NCI-H1092 (cell line): ENCODE measurements around the gene TUBB4B.
"Not testable (repeated sequence)": the region's sequence is repeated elsewhere in the genome, so short reads cannot be mapped to it uniquely, and the experiment has no call there.

Experiments used
- DNase-seq: peaks from one replicate; lab custom pipeline; 2025; lab: John Stamatoyannopoulos, UW

TUBB4B gene

DNA sequence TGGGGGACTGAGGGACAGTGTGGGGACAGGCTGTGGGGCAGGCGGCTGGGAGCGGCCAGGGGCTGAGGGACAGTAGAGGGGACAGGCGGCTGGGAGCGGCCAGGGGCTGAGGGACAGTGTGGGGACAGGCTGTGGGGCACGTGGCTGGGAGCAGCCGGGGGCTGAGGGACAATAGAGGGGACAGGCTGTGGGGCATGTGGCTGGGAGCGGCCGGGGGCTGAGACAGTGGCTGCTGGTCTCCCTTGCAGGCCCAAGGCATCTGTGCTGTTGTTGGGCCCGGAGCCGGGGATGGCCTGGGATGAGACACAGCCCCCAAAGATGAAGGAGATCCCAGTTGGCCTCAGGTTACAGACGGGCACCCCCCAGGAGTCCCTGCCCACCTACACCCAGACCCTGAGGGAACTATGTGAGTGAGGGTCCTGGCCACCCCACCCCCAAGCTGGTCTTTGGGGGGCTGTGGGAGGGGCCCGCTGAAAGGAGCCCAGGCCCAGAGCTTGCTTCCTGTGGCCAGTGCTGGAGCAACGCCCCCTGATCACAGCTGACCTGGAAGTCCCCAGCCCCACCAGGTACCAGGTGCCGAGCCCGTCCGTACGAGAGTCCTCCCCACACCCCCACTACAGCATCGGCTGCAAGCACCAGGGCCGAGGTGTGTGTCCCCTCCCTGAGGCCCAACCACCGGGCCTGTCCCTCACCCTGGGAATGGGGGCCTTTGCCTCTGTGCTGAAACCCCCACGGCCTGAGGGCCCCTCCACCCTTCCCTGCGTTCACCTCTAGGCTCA lies 10.6 kb downstream of the TUBB4B start:
- DNase-seq, result no peak

DNA sequence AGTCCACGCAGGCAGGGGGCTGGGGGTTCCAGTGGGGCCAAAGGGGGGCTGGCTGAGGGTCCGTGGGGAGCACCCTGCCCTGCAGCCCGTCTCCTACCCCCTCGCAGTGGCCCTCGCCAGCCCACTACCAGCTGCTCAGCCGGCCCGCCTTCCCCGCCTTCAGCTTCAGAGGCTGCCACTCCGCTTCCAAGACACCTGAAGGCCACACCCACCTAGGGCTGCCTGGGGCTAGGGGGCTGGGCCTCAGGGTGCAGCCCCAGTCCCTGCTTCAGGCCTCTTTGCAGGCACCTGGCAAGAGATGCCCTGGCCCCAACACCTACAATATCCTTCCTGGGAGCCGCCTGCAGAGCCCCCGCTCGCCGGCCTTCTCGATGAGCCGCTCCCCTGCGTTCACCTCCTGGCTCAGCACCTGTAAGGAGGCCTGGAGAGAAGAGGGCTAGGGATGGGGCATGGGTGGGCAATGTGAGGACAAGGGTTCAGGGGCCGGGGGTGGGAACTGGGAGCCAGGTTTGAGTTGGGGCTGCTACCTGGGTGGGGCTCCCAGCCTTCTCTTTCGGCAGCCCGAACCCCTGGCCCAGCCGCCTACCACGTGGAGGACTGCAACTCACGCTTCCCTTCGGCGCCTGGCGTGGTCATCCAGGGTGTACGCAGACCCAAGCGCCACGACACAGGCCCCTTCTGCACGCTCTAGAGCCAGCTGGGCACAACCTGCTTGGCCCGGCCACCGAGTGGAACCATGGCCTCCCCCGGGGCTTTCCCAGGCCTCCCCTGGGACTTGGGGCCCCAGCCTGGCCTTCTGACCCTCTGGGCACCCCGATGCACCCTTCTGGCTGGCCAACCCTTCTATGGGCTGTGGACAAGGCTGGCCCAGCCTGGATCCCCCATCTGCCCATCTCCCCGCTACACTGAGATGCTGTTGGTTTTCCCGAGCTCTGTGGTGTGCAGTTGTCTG lies 11.7 kb downstream of the TUBB4B start:
- DNase-seq, result no peak

DNA sequence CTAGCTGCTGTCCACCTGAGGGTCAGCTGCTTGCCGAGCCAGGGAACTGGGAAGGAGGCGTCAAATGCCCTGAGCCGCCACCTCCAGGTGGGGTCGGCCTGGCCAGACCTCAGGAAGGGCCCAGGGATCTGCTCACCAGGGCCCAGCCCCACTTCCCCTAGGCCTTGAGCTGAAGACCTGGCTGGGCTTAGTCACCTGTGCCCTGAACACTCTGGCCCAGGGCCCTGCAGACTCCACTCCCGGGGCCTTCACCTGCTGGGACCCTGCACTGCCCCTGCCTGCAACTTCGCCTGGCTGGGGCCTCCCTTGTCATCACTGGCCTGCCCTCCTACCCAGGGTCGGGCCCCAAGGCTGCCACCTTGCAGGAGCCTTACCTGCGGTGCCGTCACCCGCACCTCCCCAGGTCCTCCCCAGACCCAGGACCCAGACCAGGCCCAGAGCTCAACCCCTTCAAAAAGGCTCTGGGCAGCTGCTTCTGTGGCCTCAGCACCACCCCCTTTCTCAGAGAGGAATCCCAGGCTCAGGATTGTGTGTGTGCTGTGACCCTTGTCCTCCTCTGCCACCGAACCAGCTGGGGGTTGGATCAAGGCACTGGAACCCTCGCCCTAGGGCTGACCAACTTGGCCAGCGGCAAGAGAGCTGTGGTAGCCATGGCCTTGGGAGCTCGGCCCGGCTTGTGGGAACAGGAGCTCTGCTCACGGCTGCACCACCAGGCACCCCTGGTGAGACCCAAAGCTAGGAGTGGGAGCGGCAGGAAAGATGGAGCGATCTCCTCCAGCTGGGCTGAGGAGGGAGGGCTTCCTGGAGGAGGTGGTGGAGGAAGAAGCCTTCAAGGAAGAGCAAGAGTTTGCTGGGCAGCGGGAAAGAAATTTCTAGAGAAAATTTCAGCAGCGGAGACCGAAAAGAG lies 12.9 kb downstream of the TUBB4B start:
- no peak for DNase-seq

DNA sequence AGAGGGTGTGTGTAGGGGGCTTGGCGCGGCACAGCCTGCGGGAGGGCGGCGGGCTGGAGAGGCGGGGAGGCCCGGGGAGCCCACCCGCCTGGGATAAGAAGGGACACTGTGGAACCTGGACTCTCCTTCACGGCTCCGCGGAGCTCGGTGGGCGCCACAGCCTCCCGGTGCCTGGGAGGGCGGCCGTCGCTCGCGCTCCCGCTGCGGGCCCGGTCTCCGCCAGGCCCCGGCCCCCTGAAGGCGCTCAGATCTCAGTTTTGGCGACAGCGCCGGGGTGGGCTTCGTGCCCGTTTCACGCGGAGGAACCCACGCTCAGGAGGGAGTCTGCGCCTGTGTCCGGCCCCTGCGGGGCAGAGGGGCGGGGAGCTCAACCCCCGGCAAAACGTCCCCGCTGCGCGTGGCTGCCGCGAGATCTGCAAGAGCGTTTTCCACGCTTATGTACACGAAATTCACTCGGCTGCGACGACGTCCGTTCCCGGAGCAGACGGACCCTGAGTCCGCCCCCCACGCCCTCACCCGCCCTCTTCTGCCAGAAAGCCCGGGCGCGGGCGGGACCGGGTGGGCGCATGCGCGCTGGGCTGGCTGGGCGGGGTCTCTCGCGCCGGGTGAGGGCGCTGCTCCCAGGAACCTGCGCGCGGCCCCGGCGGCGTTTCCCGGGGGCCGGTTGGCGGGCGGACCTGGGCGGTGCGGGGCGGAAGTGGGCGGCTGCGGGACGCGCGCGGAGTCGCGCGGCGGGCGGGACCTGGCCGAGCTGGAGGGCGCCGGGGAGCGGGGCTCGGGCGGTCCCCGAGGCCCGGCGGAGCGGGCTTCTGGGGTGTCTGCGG lies 13.7 kb downstream of the TUBB4B start, which contains the start of gene NELFB:
NELFB (plus strand) TSS at position 704 of the 824 bp plus-strand sequence.
- DNase-seq, result peak; percentile 87

DNA sequence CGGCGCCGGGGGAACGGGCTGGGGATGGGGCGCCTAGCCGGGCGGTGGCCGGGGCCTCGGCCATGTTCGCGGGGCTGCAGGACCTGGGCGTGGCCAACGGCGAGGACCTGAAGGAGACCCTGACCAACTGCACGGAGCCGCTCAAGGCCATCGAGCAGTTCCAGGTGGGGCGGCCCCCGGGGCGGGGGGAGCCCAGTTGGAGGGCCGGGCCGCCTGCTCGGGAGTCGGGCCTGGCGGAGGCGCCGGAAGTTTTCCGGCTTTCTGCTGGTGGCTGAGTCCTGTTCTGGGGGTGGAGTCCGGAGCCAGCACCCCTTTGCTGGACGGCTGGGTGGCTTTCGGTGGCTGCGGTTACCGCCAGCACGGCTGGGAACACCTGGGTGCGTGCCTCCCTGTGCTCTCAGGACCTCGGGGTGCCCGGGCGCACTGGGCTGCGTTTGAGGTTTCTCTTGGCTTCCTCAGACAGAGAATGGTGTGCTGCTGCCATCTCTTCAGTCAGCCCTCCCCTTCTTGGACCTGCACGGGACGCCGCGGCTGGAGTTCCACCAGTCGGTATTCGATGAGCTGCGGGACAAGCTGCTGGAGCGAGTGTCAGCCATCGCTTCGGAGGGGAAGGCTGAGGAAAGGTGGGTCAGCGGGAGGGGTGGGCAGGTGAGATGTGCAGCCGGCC lies 14.5 kb downstream of the TUBB4B start:
- no peak for DNase-seq

DNA sequence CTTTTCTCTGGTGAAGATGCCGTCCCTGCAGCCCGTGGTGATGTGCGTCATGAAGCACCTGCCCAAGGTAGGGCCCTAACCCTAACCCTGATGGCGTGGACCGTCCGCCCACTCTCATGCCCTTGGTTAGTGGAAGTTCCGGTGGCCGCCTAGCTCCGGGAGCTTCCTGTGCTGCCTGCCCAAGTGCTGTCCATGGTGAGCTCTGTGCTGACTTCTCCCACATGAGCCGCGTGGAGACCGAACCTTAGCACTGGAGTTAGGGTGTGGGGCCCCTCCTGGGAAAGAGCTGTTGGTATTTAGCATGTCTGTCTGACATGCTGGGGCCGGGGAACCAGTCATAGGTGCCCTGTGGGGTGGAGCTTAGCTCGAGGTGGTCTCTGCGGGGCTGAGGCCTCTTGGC lies 15.3 kb downstream of the TUBB4B start:
- DNase-seq, result no peak

DNA sequence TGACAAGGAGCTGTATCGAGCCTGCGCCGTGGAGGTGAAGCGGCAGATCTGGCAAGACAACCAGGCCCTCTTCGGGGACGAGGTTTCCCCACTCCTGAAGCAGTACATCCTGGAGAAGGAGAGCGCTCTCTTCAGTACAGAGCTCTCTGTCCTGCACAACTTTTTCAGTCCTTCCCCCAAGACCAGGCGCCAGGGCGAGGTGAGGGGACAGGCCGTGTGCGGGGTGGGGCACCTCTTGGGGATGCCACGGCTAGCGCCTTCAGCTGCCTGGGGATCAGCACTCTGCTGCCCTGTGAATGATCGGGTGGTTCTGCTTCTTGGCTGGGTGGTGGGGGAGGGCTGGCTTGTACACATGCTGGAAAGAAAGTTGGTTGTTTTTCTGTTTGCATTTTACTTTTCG lies 15.8 kb downstream of the TUBB4B start:
- no peak for DNase-seq

DNA sequence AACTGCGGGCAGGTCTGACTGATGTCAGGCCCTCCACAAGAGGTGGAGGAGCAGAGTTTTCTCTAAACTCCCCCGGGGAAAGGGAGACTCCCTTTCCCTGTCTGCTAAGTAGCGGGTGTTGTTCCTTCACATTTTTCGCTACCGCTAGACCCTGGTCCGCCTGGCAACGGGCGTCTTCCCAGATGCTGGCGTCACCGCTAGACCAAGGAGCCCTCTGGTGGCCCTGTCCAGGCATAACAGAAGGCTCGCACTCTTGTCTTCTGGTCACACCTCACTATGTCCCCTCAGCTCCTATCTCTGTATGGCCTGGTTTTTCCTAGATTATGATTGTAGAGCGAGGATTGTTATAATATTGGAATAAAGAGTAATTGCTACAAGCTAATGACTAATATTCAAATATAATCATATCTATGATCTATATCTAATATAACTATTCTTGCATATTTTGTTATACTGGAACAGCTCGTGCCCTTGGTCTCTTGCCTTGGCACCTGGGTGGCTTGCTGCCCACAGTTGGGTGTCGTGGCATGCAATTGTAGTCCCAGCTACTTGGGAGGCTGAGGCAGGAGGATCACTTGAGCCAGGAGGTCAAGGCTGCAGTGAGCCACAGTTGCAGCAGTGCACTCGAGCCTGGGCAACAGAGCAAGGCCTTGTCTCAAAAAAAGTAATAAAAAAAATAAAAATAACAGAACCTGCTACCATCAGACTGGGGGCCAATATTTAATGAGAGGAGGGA lies 21.3 kb downstream of the TUBB4B start:
- not testable (repeated sequence) for DNase-seq

DNA sequence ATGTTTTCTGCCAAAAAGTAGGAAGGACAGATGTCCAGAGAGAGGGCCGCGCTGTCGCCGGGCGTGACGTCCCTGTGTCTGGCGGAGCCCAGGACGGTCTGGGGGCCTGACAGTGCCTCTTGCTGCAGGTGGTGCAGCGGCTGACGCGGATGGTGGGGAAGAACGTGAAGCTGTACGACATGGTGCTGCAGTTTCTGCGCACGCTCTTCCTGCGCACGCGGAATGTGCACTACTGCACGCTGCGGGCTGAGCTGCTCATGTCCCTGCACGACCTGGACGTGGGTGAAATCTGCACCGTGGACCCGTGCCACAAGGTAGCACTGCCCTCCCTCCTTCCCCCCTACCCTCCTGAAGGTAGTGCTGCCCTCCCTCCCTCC lies 21.8 kb downstream of the TUBB4B start:
- no peak for DNase-seq

DNA sequence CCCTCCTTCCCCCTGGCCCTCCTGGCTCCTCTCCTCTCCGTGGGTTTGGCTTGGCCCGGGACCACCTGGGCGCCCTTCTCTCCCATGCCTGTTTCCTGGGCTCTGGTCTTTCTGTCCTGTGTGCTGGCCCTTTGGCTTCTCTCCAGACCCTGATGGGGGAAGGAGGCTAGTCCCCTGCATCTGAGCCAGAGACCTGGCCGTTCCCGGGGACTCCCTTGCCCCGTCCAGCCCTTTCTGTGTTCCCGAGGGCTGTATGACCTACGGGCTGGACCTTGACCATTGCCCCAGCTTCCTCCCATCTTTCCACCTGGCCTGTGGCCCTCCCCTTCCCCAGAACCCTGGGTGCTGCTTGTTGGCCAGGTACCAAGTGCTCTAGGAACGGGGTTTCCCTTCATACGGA lies 22.4 kb downstream of the TUBB4B start:
- DNase-seq, result no peak

DNA sequence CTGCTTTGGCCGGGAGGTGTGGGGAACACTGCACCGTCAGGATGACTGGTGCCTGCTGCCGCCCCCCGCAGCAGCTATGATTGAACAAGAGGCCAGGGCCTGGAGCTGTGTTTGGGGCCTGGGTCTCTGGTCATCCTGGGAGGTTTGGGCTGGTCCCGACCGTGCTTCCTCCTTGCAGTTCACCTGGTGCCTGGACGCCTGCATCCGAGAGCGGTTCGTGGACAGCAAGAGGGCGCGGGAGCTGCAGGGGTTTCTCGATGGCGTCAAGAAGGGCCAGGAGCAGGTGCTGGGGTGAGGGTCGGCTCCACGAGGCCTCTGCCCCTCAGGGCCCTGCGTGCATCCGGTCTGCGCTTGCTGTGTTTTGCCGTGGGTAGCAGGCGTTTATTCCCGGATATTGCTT lies 23.0 kb downstream of the TUBB4B start:
- no peak for DNase-seq

DNA sequence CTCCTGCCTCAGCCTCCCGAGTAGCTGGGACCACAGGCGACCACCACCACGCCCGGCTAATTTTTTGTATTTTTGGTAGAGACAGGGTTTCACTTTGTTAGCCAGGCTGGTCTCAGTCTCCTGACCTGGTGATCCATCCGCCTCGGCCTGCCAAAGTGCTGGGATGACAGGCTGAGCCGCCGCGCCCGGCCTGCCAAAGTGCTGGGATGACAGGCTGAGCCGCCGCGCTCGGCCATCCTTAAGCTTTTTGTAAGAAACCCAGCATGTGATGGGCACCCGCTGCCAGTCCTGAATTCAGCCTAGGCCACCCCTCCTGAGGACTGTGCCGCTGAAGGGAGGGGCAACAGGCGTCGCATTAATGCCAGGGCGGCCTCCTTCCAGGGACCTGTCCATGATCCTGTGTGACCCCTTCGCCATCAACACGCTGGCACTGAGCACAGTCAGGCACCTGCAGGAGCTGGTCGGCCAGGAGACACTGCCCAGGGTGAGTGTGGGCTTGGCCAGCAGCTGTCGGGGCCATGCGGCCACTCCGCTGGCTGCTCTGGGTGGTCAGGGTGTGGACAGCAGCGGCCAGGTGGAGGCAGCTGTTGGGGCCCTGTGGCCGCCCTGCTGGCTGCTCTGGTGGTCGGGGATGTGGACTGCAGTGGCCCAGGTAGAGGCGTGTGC lies 24.5 kb downstream of the TUBB4B start:
- no peak for DNase-seq

DNA sequence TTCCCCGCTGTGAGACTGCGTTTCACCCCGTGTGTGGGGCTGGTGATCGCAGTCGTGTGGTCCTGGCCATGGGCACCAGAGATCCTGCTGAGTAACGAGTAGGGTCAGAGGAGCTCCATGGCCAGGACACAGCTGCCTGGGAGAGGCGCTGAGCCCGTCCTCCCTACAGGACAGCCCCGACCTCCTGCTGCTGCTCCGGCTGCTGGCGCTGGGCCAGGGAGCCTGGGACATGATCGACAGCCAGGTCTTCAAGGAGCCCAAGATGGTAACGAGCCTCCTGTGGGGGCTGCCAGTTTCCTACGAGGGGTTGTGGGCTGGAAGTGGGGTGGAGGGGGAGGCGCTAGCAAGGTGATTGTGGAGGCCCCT lies 25.1 kb downstream of the TUBB4B start:
- DNase-seq, result no peak

DNA sequence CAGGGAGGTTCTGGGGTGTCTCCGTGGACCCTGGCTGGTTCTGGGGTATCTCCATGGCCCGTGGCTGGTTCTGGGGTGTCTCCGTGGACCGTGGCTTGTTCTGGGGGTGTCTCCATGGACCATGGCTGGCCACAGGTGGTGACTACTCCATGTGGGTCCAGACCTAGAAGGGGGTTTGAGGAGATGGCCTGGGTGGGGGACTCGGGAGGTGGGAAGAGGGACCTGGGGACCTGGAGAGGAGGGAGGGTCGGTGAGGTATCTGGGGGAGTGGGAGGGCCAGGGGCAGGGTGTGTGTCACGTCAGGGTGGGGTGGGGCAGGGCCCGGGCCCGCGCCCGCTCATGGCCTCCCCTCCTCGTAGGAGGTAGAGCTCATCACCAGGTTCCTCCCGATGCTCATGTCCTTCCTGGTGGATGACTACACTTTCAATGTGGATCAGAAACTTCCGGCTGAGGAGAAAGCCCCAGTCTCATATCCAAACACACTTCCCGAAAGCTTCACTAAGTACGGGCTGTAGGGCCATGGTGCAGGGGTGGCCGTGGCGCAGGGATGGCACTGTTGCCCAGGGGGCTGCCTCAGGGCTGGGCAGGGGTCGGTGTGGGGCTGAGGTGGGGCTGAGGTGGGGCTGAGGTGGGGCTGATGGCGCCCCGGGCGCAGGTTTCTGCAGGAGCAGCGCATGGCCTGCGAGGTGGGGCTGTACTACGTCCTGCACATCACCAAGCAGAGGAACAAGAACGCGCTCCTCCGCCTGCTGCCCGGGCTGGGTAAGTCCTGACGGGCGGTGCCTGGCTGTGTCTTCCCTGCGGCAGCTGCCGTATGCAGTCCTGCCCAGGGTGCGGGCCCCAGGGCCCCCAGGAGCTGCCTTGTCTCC lies 25.7 kb downstream of the TUBB4B start:
- DNase-seq, result no peak

DNA sequence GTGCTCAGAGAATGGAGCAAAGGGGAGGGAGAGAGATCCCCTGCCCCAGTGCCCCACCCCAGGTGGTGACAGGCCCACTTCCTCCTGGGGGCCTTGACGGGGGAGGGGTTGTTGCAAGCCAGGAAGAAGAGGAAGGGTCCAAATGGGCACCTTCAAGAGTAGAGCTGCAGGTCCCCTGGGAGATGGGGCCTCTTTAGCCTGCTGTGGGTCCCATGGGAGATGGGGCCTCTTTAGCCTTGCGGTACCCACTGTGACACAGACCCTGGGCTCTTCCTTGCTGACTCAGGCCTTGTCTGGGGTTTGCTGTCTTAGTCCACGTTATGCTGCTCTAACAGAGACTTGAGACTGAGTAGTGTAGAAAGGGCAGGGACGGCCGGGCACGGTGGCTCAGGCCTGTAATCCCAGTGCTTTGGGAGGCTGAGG lies 26.9 kb downstream of the TUBB4B start:
- no peak for DNase-seq

DNA sequence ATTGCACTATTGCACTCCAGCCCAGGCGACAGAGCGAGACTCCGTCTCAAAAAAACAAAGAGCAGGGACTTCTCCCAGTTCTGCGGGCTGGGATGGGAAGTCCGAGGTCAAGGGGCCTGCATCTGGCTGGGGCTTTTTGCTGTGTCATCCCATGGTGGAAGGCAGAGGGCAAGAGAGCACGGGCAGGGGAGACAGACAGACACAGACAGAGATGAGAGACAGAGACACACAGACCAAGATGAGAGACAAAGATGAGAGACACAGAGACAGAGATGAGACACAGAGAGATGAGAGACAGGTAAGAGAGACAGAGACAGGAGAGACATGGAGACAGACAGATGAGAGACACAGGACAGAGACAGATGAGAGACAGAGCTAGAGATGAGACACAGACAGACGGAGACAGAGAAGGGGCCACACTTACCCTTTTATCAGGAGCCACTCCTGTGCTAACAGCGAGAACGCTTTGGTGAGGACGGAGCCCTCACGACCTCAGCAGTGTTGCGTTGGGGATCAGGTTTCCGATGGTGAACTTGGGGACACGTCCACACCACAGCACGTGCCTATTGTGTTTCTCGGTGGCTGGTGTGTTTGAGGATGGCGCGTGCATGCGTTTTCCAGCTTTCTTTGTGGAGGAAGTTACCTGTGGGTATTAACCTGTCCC lies 27.6 kb downstream of the TUBB4B start:
- no peak for DNase-seq

DNA sequence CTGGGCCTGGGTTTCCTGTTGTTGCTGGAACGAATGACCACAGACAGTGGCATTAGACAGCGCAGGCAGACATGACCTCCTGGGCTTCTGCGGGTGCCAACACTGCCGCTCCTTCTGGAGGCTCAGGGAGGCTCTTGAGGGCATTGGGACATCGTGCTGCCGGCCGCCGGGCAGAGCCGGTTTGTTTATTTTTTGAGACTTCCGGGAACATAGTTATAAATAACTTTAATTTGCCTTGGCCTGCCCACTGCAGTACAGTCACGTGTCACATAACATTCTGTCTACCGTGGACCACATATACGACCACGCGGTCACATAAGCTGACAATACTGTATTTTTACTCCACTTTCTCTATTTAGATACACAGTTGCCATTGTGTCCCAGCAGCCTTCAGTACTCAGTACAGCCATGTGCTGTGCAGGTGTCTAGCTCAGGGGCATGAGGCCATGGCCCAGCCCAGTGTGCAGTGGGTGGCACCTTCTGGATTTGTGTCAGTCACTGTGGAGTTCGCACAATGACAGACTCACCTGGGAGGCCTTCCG lies 28.2 kb downstream of the TUBB4B start:
- DNase-seq, result no peak
